Uterus (tissue), 2 donors: ENCODE data around the gene DENND1A.

Experiments used
- CTCF ChIP-seq, 4 experiments: fragments of 200-600 bp in 2 of 4; fragments of 450-650 bp in 2 of 4; sonication (generic) in 2 of 4; IDR thresholded peaks; one replicate each; pipeline ENCODE4 v1.5.1; 2016 to 2019; ENCODE audit warnings: antibody characterized with exemption in 4 of 4, mild to moderate bottlenecking in 2 of 4, moderate library complexity in 1 of 4
- POLR2A ChIP-seq, 2 donors: fragments of 450-650 bp; IDR thresholded peaks; one replicate each; pipeline ENCODE4 v1.6.1; 2016; ENCODE audit warnings: antibody characterized with exemption in 2 of 2, mild to moderate bottlenecking in 1 of 2, moderate library complexity in 1 of 2

- TF ChIP-seq CTCF (IDR thresholded peaks at IDR 0.05): no peak
- TF ChIP-seq POLR2A (IDR thresholded peaks at IDR 0.05): no peak
Observed at GRCh38 chr9:123647145-123647544, 282.8 kb downstream of the DENND1A start.
